AG08396 (cell line): ENCODE data around the gene GPSM1.
"Not testable (repeated sequence)": the region's sequence is repeated elsewhere in the genome, so short reads cannot be mapped to it uniquely, and the experiment has no call there.

Experiments used
- DNase-seq: peaks from one replicate; pipeline ENCODE4 v3.0.0; 2012; ENCODE audit warnings: low spot score, mixed read lengths

The GPSM1 gene

GRCh38 chr9:136317695-136318094, 9.6 kb upstream of the GPSM1 start:
- DNase-seq, result no peak

GRCh38 chr9:136318111-136318775, 9.1 kb upstream of the GPSM1 start:
- DNase-seq, result no peak

- DNase-seq, result no peak
Observed at GRCh38 chr9:136318776-136319241, 8.5 kb upstream of the GPSM1 start.

GRCh38 chr9:136319244-136319643, 8.1 kb upstream of the GPSM1 start:
- DNase-seq, result not testable (repeated sequence)

- DNase-seq, result not testable (repeated sequence)
Observed at GRCh38 chr9:136319955-136320354, 7.4 kb upstream of the GPSM1 start.

- DNase-seq, result not testable (repeated sequence)
Observed at GRCh38 chr9:136320972-136321371, 6.4 kb upstream of the GPSM1 start.

- DNase-seq, result no peak
Observed at GRCh38 chr9:136321561-136321960, 5.8 kb upstream of the GPSM1 start.

GRCh38 chr9:136322756-136323330, 4.5 kb upstream of the GPSM1 start:
- no peak for DNase-seq

GRCh38 chr9:136323371-136323789, 4.0 kb upstream of the GPSM1 start:
- no peak for DNase-seq

- no peak for DNase-seq
Observed at GRCh38 chr9:136324501-136325300, 2.6 kb upstream of the GPSM1 start.

- DNase-seq, result no peak
Observed at GRCh38 chr9:136325358-136325757, 2.0 kb upstream of the GPSM1 start.

GRCh38 chr9:136326061-136326760, 1.1 kb upstream of the GPSM1 start:
- DNase-seq, result peak; percentile 94

GRCh38 chr9:136326761-136327303, 507 bp upstream of the GPSM1 start:
- peak; percentile 42 for DNase-seq

- no peak for DNase-seq
Observed at GRCh38 chr9:136328011-136328621, 777 bp downstream of the GPSM1 start.

GRCh38 chr9:136328622-136329041, 1.3 kb downstream of the GPSM1 start:
- peak; percentile 73 for DNase-seq

GRCh38 chr9:136329211-136329627, 1.9 kb downstream of the GPSM1 start:
- peak; percentile 47 for DNase-seq

- DNase-seq, result no peak
Observed at GRCh38 chr9:136329636-136330405, 2.5 kb downstream of the GPSM1 start.

- no peak for DNase-seq
Observed at GRCh38 chr9:136330406-136330990, 3.2 kb downstream of the GPSM1 start.

GRCh38 chr9:136331030-136331429, 3.7 kb downstream of the GPSM1 start:
- no peak for DNase-seq
